ENCODE measurements around the gene ANKS6. TPM values are rescaled to one million over a fixed set of nuclear protein-coding genes. Genes with fewer than 3 reads are reported as not detected.

Gene ANKS6
- total and polyA plus RNA-seq, 10 of the 15 experiments (the other 5 are each of a cell fraction or from before 2014, with no cell fraction given): 2.0 to 16.2 (median 6.1) TPM

GRCh38 chr9:98811051-98811650 lies 14.8 kb upstream of the ANKS6 start:
- H3K36me3 ChIP-seq (ENCODE audit: control insufficient read depth in 2 of 2, insufficient read depth in 2 of 2, low read length in 1 of 2): no peaks in the 10 kb centered on the region
- intact Hi-C loops (cut with micrococcal nuclease; ENCODE audit: unreplicated experiment) (no loop called here), in situ Hi-C loops (cut with MboI) (no loop called here)
- POLR2A ChIA-PET: no interaction called here
- no peak overlapping the region for H3K9ac ChIP-seq (ENCODE audit: control insufficient read depth, insufficient read depth, low read length)
- no peaks in the 10 kb centered on the region for H3K79me2 ChIP-seq (ENCODE audit: control insufficient read depth, insufficient read depth, low read length)
- no peak overlapping the region for H3K4me2 ChIP-seq (ENCODE audit: control insufficient read depth, insufficient read depth)
- peak; percentile 28 for ATAC-seq
- CTCF ChIA-PET: no interaction called here
- 0% methylated on average over 2 of the region's 2 CpGs for WGBS (ENCODE audit: insufficient coverage, insufficient replicate concordance, low lambda C conversion rate, missing lambda C conversion rate)
- RAD21 ChIA-PET (ENCODE audit: unreplicated experiment): no interaction called here
- no peak overlapping the region for H3K27ac ChIP-seq (ENCODE audit: control insufficient read depth, insufficient read depth)
- FAIRE-seq: no peak
- TF ChIP-seq POLR2AphosphoS2 (IDR thresholded peaks at IDR 0.05; ENCODE audit: low read depth, low read length) (no peak), RFX5 (IDR thresholded peaks at IDR 0.05; ENCODE audit: low read depth, low read length) (no peak), CREM (IDR thresholded peaks at IDR 0.05; ENCODE audit: low read depth) (0 out of 2 replicates have a peak, but pooled peaks have one; percentile 16), ATF7 (IDR thresholded peaks at IDR 0.05; ENCODE audit: low read depth) (peak; percentile 83), CREB1 (IDR thresholded peaks at IDR 0.05; ENCODE audit: low read depth) (peak; percentile 65), JUNB (IDR thresholded peaks at IDR 0.05) (peak; percentile 20; the same call in 1 of the 2 replicates)
- H3K9me3 ChIP-seq (replicated peaks; ENCODE audit: control insufficient read depth, insufficient read depth, low read length): no peaks in the 10 kb centered on the region
- H3K4me3 ChIP-seq: no peak overlapping the region
- H2AFZ ChIP-seq (ENCODE audit: control insufficient read depth, low read depth, low read length): no peak overlapping the region
- no peak for DNase-seq (ENCODE audit: low read depth, low spot score)
- SMC1A ChIA-PET (ENCODE audit: uncharacterized antibody, unreplicated experiment): no interaction called here
- peaks cover 2 to 3% of the 10 kb centered on the region in 2 experiments; a peak in 3 of 4 replicates for H3K27me3 ChIP-seq (replicated peaks in 1 of 2; ENCODE audit: control insufficient read depth in 2 of 2, insufficient read depth in 2 of 2, low read length in 1 of 2)
- H3K4me1 ChIP-seq (ENCODE audit: control insufficient read depth, insufficient read depth, low read length): 0 out of 2 replicates have a peak, but pooled peaks cover 4% of the 10 kb centered on the region
- no TSS peak for BruUV-seq (replicated peaks)
- no peaks in the 10 kb centered on the region for H4K20me1 ChIP-seq (ENCODE audit: control insufficient read depth, insufficient read depth)

- FAIRE-seq: no peak
- H3K9ac ChIP-seq (ENCODE audit: control insufficient read depth, insufficient read depth, low read length): no peak overlapping the region
- no peak for TF ChIP-seq SREBF2 (IDR thresholded peaks at IDR 0.05; ENCODE audit: low read length)
- no peak for TF ChIP-seq ASH2L (IDR thresholded peaks at IDR 0.05; ENCODE audit: borderline replicate concordance, low read depth)
- no peak for TF ChIP-seq MLLT1 (IDR thresholded peaks at IDR 0.05)
- TF ChIP-seq HDAC6 (IDR thresholded peaks at IDR 0.05; ENCODE audit: unreplicated experiment): no peak
- TF ChIP-seq RAD21 (IDR thresholded peaks at IDR 0.05; ENCODE audit: insufficient read depth, low read depth, low read length): no peak
- no peak for TF ChIP-seq NRF1 (conservative IDR thresholded peaks at IDR 0.05; ENCODE audit: low read depth, low read length)
- no peak for TF ChIP-seq EED (IDR thresholded peaks at IDR 0.05; ENCODE audit: low read depth)
- TF ChIP-seq ZNF24 (IDR thresholded peaks at IDR 0.05): no peak
- TF ChIP-seq JUND (IDR thresholded peaks at IDR 0.05; ENCODE audit: low read depth, low read length): no peak
- no peak for TF ChIP-seq TCF7 (IDR thresholded peaks at IDR 0.05; ENCODE audit: borderline replicate concordance)
- no peak for TF ChIP-seq SMAD5 (IDR thresholded peaks at IDR 0.05; ENCODE audit: low read depth)
Measured at GRCh38 chr9:98810102-98810842, 13.9 kb upstream of the ANKS6 start.

More at GRCh38 chr9:98810102-98810842, 13.9 kb upstream of the ANKS6 start:
- Histone ChIP-seq H3K4me2 (ENCODE audit: control insufficient read depth, insufficient read depth) (no peak overlapping the region), H4K20me1 (ENCODE audit: control insufficient read depth, insufficient read depth) (no peaks in the 10 kb centered on the region), H2AFZ (ENCODE audit: control insufficient read depth, low read depth, low read length) (no peak overlapping the region), H3K36me3 (ENCODE audit: control insufficient read depth in 2 of 2, insufficient read depth in 2 of 2, low read length in 1 of 2) (no peaks in the 10 kb centered on the region), H3K27me3 (replicated peaks in 1 of 2; ENCODE audit: control insufficient read depth in 2 of 2, insufficient read depth in 2 of 2, low read length in 1 of 2) (peaks cover 2 to 3% of the 10 kb centered on the region in 2 experiments; a peak in 3 of 4 replicates), H3K79me2 (ENCODE audit: control insufficient read depth, insufficient read depth, low read length) (no peaks in the 10 kb centered on the region), H3K4me1 (ENCODE audit: control insufficient read depth, insufficient read depth, low read length) (0 out of 2 replicates have a peak, but pooled peaks cover 4% of the 10 kb centered on the region), H3K4me3 (no peak overlapping the region), H3K27ac (ENCODE audit: control insufficient read depth, insufficient read depth) (no peak overlapping the region), H3K9me3 (replicated peaks; ENCODE audit: control insufficient read depth, insufficient read depth, low read length) (no peaks in the 10 kb centered on the region)
- ChIA-PET RAD21 (ENCODE audit: unreplicated experiment) (no interaction called here), POLR2A (no interaction called here), CTCF (no interaction called here), SMC1A (ENCODE audit: uncharacterized antibody, unreplicated experiment) (no interaction called here)
- ATAC-seq: no peak
- BruUV-seq (replicated peaks): no TSS peak
- WGBS (ENCODE audit: insufficient coverage, insufficient replicate concordance, low lambda C conversion rate, missing lambda C conversion rate): 40% methylated on average over 3 of the region's 3 CpGs
- in situ Hi-C loops (cut with MboI): no loop called here
- no peak for DNase-seq (ENCODE audit: low read depth, low spot score)
- intact Hi-C loops (cut with micrococcal nuclease; ENCODE audit: unreplicated experiment): no loop called here
